ENCODE data around the gene C1orf21. TPM values are rescaled to one million over a fixed set of nuclear protein-coding genes. Genes with fewer than 3 reads are reported as not detected.

Gene C1orf21
- total RNA-seq, 1 experiment from 2014 or later, result 11.8 TPM

DNA sequence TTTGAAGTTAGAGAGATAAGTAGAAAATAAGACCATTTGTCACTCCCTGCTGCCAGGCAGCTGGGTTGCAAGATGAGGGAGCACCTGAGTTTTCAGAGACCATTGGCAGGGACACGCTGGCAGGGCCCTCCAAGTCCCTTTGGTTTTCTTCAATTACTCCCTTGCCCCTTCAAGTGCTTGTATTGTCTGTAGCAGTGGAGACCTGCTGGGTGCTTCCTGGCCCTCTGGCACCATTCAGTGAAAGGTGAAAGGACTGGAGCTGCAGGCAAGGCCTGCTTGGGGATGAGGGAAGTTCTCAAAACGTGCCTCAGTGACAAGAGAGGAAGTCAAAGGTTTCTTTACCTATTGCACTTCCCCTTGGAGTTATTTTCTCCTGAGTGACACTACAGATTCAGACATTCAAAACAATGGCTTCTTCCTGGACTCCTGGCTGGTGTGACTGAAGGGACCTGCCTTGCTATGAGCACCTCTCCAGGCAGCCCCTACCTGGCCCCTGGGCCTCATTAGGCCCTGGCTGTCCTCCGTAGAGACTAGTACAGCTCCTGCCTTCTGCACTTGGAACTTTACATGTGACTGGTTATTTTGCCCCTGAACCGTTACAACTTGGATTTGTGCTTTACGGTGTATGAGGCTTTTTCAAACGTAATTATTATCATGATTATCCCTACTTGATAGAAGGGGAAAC lies 100.1 kb downstream of the C1orf21 start:
- no peaks in the 10 kb centered on the region for H3K27me3 ChIP-seq (ENCODE audit: control insufficient read depth, insufficient read depth, low read length)
- H3K36me3 ChIP-seq (replicated peaks; ENCODE audit: control insufficient read depth, insufficient read depth, low read length), result no peaks in the 10 kb centered on the region
- DNase-seq, result no peak
- H3K4me3 ChIP-seq (ENCODE audit: insufficient read depth, low read depth, low read length), result no peak overlapping the region

DNA sequence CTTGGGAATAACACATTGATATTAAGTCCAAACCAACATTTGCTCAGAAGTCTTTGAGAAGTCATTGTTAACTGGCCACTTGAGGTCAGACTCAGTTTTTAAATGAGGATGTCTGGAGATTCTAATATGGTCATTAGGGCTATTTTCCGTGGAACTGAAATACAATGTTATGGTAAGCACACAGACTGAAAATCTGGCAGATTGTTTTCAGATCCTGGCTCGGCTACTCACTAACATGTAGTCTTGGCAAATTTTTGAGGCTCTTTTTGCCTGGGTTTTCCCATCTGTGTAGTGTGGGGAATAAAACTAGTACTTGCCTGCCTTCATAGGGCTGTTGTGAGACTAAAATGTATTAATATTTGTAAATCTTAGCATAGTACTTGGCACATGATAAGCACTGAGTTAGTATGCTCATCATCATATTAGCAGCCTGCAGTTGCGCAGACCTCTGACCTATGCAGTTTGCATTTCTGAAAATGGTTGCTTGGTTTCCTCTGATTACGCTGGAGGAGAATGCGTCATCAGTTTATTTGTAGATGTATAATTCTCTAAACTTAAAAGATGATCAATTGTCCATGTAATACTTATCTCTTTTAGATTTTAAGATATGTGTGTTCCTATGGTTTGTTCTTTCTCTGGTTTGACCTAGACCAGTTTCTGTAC lies 100.8 kb downstream of the C1orf21 start:
- no peaks in the 10 kb centered on the region for H3K36me3 ChIP-seq (replicated peaks; ENCODE audit: control insufficient read depth, insufficient read depth, low read length)
- H3K4me3 ChIP-seq (ENCODE audit: insufficient read depth, low read depth, low read length), result no peak overlapping the region
- H3K27me3 ChIP-seq (ENCODE audit: control insufficient read depth, insufficient read depth, low read length), result no peaks in the 10 kb centered on the region
- no peak for DNase-seq

DNA sequence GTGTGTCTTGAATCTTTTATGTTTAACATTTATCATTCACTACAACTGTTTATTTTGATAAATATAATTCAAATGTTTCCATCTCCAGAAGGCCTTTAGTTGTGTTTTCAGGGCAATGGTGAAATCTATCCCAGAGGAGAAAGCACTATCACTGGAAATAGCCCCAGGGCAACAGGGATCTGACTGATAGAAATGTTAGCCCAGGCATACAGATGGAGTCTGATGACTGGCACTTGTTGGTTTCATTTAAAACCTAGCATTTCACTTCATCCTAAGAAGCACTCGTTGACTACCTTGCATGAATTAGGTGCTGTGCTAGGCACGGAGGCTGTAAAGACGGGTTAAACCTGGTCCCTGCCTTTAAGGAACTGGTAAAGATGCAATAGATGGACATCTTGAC lies 103.1 kb downstream of the C1orf21 start:
- H3K27me3 ChIP-seq (ENCODE audit: control insufficient read depth, insufficient read depth, low read length), result no peaks in the 10 kb centered on the region

GRCh38 chr1:184492536-184492935 lies 105.7 kb downstream of the C1orf21 start:
- no peaks in the 10 kb centered on the region for H3K36me3 ChIP-seq (replicated peaks; ENCODE audit: control insufficient read depth, insufficient read depth, low read length)
- H3K4me3 ChIP-seq (ENCODE audit: insufficient read depth, low read depth, low read length), result no peak overlapping the region
- no peaks in the 10 kb centered on the region for H3K27me3 ChIP-seq (ENCODE audit: control insufficient read depth, insufficient read depth, low read length)
- no peak for DNase-seq

More for the DNA sequence above, 103.1 kb downstream of the C1orf21 start:
- no peaks in the 10 kb centered on the region for H3K36me3 ChIP-seq (replicated peaks; ENCODE audit: control insufficient read depth, insufficient read depth, low read length)
- no peak overlapping the region for H3K4me3 ChIP-seq (ENCODE audit: insufficient read depth, low read depth, low read length)
- DNase-seq, result no peak

GRCh38 chr1:184493987-184494388 lies 107.2 kb downstream of the C1orf21 start:
- H3K36me3 ChIP-seq (replicated peaks; ENCODE audit: control insufficient read depth, insufficient read depth, low read length), result no peaks in the 10 kb centered on the region
- DNase-seq, result no peak
- H3K4me3 ChIP-seq (ENCODE audit: insufficient read depth, low read depth, low read length), result no peak overlapping the region
- no peaks in the 10 kb centered on the region for H3K27me3 ChIP-seq (ENCODE audit: control insufficient read depth, insufficient read depth, low read length)

GRCh38 chr1:184494929-184495328 lies 108.1 kb downstream of the C1orf21 start:
- Histone ChIP-seq H3K4me3 (ENCODE audit: insufficient read depth, low read depth, low read length) (no peak overlapping the region), H3K27me3 (ENCODE audit: control insufficient read depth, insufficient read depth, low read length) (no peaks in the 10 kb centered on the region), H3K36me3 (replicated peaks; ENCODE audit: control insufficient read depth, insufficient read depth, low read length) (no peaks in the 10 kb centered on the region)
- DNase-seq, result no peak

DNA sequence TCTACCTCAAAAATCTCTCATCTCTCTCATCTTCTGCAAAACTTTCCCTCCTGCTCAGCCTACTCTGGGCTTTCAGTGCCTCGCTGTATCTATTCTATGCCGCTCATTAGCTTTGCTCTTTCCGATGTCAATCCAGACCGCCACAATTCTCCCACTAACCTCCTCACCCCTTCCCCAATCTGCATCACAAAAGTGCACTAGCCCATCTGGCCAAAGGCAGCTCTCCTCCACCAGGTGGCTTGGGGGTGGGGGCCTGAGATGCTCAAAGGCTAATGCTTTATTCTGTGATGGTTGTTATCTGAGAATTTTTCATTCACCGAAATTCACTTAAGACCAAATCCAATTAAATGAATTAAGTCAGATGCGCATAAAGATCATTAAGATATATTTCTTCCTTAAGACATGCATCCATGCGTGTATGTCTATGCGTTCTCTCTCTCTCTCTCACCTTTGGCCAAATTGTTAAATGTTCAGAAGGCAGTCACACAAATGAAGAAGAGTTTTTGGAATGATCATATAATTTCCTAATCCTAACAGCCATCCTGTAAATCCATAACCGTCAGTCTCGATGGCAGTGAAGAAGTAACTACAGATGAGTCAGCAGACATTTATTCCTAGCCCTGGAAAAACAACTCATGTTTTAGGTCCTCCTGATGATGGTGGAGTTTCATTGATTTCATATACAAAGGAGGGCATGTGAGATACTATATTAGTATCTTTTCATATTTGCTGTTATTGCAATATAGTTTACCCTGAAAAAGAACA lies 111.3 kb downstream of the C1orf21 start:
- no peaks in the 10 kb centered on the region for H3K27me3 ChIP-seq (ENCODE audit: control insufficient read depth, insufficient read depth, low read length)
- H3K4me3 ChIP-seq (ENCODE audit: insufficient read depth, low read depth, low read length), result no peak overlapping the region
- no peaks in the 10 kb centered on the region for H3K36me3 ChIP-seq (replicated peaks; ENCODE audit: control insufficient read depth, insufficient read depth, low read length)
- DNase-seq, result peak; percentile 45

GRCh38 chr1:184499616-184500015 lies 112.8 kb downstream of the C1orf21 start:
- no peak for DNase-seq
- no peaks in the 10 kb centered on the region for H3K36me3 ChIP-seq (replicated peaks; ENCODE audit: control insufficient read depth, insufficient read depth, low read length)
- no peak overlapping the region for H3K4me3 ChIP-seq (ENCODE audit: insufficient read depth, low read depth, low read length)
- H3K27me3 ChIP-seq (ENCODE audit: control insufficient read depth, insufficient read depth, low read length), result no peaks in the 10 kb centered on the region

- Histone ChIP-seq H3K36me3 (replicated peaks; ENCODE audit: control insufficient read depth, insufficient read depth, low read length) (no peaks in the 10 kb centered on the region), H3K27me3 (ENCODE audit: control insufficient read depth, insufficient read depth, low read length) (no peaks in the 10 kb centered on the region), H3K4me3 (ENCODE audit: insufficient read depth, low read depth, low read length) (no peak overlapping the region)
- DNase-seq, result no peak
These were observed 115.3 kb downstream of the C1orf21 start for GRCh38 chr1:184502161-184502560.

GRCh38 chr1:184503221-184503749 lies 116.5 kb downstream of the C1orf21 start:
- Histone ChIP-seq H3K4me3 (ENCODE audit: insufficient read depth, low read depth, low read length) (no peak overlapping the region), H3K36me3 (replicated peaks; ENCODE audit: control insufficient read depth, insufficient read depth, low read length) (no peaks in the 10 kb centered on the region)
- DNase-seq, result no peak

DNA sequence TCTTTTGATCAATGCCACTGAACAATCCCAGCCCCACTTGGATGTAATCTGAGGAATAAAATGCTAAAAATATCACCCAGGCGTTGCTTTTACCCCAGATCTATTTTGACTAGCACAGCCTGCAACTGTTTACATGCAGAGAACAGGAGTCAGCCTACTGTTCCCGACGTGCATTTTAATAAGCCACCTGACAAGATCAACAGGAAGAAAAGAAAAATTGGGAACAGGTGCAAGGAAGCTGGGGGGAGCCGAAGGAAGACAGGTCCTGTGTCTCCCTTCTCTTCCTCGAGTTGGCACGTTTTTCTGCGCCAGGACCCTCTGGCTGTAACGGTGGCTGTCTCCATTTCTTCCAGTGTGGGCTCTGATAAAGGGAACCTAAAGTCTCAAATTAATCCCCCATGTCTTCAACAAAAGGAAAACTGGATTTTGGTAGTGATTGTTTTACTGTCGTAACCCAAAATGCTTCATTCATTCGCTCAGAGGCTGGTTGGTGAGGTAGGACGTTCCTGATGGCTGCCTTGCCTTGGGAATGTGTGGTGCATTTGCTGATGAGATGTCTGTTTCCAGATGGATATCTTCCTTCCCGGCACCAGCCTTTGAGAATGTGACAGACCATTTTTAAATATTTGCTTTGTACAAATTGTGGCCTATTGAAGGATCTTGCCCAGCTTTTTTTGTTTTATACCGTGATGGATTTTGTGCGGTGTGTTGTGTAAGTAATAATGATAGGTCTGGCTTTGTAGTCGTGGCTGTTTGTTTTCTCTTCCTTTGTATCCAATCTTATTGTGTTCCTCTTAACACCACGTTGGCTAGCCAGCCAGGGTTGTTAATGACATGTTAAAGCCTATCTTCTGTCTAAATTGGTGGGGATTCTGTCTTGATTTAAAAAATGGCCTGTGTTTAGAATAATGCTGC lies 117.5 kb downstream of the C1orf21 start:
- no peak for DNase-seq
- Histone ChIP-seq H3K36me3 (replicated peaks; ENCODE audit: control insufficient read depth, insufficient read depth, low read length) (no peaks in the 10 kb centered on the region), H3K4me3 (ENCODE audit: insufficient read depth, low read depth, low read length) (no peak overlapping the region), H3K27me3 (ENCODE audit: control insufficient read depth, insufficient read depth, low read length) (no peaks in the 10 kb centered on the region)

More at GRCh38 chr1:184503221-184503749, 116.5 kb downstream of the C1orf21 start:
- no peaks in the 10 kb centered on the region for H3K27me3 ChIP-seq (ENCODE audit: control insufficient read depth, insufficient read depth, low read length)

- Histone ChIP-seq H3K4me3 (ENCODE audit: insufficient read depth, low read depth, low read length) (no peak overlapping the region), H3K36me3 (replicated peaks; ENCODE audit: control insufficient read depth, insufficient read depth, low read length) (no peaks in the 10 kb centered on the region), H3K27me3 (ENCODE audit: control insufficient read depth, insufficient read depth, low read length) (no peaks in the 10 kb centered on the region)
- no peak for DNase-seq
These were observed 118.1 kb downstream of the C1orf21 start for GRCh38 chr1:184504955-184505338.

DNA sequence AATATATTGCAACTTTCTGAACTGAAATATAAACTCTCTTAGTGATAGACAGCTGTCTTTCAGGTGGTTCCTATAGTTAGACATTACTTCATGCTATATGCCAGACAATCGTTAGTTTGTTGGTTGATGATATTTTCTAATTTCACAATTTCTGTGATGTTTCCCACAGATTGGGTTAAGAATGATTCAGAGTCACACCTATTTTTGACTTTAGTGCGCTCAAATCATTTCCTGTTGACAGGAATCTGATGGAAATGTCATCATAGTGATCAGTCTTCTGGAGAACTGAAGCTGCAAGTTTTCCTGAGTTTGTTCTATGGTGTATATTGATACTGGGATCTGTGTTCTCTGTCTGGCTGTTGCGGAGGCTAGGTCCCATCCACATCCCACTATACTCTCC lies 119.7 kb downstream of the C1orf21 start:
- Histone ChIP-seq H3K4me3 (ENCODE audit: insufficient read depth, low read depth, low read length) (no peak overlapping the region), H3K27me3 (ENCODE audit: control insufficient read depth, insufficient read depth, low read length) (no peaks in the 10 kb centered on the region)
- DNase-seq, result no peak

DNA sequence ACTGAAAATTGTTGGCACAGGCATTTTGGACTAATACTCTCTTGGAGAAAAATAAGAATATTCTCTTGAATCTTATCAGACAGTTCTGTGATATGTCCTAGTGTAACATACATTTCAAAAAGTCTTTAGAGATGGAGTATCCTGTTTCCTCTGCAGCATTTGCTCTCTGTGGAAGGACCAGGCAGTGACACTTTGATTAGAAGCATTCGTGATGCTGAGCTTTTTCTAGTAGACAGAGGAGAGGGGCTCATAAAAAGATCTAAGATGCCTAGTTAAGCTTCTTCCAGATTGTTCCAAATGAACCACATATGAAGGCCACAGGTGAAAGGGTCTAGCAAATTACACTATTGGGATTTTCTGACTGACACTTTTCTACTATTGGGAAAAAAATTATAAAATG lies 120.3 kb downstream of the C1orf21 start:
- no peaks in the 10 kb centered on the region for H3K27me3 ChIP-seq (ENCODE audit: control insufficient read depth, insufficient read depth, low read length)
- H3K4me3 ChIP-seq (ENCODE audit: insufficient read depth, low read depth, low read length), result no peak overlapping the region
- DNase-seq, result no peak
- H3K36me3 ChIP-seq (replicated peaks; ENCODE audit: control insufficient read depth, insufficient read depth, low read length), result no peaks in the 10 kb centered on the region

More for the DNA sequence above, 119.7 kb downstream of the C1orf21 start:
- H3K36me3 ChIP-seq (replicated peaks; ENCODE audit: control insufficient read depth, insufficient read depth, low read length), result no peaks in the 10 kb centered on the region

Data from H7 (cell line).